Activated CD8-positive, alpha-beta memory T cell treated with anti-CD3 and anti-CD28 coated beads for 36 hours (primary cell): ENCODE results near the gene LIMD2. TPM values are rescaled to one million over a fixed set of nuclear protein-coding genes. Genes with fewer than 3 reads are reported as not detected.

Experiments used
- CTCF ChIA-PET: fragments of 350-600 bp; sonication (Branson Sonifier 250); formaldehyde crosslinking; loops from one replicate; lab custom pipeline; 2021; ENCODE audit warnings: antibody characterized with exemption; lab: Charles Lee
- POLR2A ChIA-PET: fragments of 350-600 bp; sonication (Branson Sonifier 250); formaldehyde crosslinking; loops from one replicate; lab custom pipeline; 2021; ENCODE audit warnings: antibody characterized with exemption; lab: Charles Lee
- total RNA-seq, 2 experiments: library from RNA; stranded (reverse); gene quantifications; one replicate each; pipeline ENCODE4 v1.2.3, GENCODE V29; 2021

The LIMD2 gene
- total RNA-seq, 2 experiments from 2014 or later, result 180 to 188 TPM

- ChIA-PET CTCF (interaction anchor here (0.9 kb wide), 1 partner anchor 9 kb away, joined by 3 read pairs; no protein-coding TSS in a partner anchor), POLR2A (no interaction called here)
Observed at GRCh38 chr17:63659850-63660249, 40.1 kb downstream of the LIMD2 start.

DNA sequence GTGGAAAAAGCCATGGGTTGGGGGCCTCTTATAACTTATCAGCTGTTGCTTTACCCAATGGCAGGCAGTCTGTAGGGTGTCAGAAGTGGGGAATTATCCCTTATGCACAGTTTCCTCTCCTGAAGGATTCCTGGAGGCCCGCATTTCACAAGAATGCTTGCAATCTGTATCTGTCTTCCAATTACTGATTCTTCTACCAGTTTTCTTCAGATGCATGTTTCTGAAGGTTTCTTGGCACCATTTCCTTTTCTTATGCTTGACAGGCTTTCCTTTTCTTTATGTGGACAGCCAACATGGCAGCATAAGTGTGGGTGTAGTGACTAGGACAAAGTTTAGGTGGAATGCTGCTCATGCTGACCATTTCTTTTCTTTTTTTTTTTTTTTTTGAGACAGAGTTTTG, 41.6 kb downstream of the LIMD2 start:
- CTCF ChIA-PET, result interaction anchor here (0.7 kb wide), 1 partner anchor 27 kb away, joined by 3 read pairs; no protein-coding TSS in a partner anchor
- POLR2A ChIA-PET, result no interaction called here

- ChIA-PET POLR2A (no interaction called here), CTCF (no interaction called here)
Observed at GRCh38 chr17:63657786-63658185, 42.1 kb downstream of the LIMD2 start.

- ChIA-PET CTCF (no interaction called here), POLR2A (no interaction called here)
Observed at GRCh38 chr17:63653050-63653449, 46.9 kb downstream of the LIMD2 start.

DNA sequence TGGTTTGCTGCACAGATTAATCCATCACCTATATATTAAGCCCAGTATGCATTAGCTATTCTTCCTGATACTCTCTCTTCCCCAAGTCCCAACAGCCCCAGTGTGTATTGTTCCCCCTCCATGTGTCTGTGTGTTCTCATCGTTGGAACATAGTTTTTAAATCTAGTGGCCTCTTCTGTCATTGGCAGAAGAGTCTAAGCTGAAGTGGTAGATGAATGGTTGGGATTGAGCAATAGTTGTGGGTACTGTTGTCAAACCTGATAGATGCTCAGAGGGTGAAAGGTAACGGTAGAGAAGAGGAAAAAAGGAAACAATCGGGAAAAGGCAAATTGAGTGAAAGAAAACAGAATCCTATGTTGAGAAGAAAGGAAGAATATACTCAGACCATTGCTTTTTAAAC, 47.8 kb downstream of the LIMD2 start:
- ChIA-PET POLR2A (no interaction called here), CTCF (no interaction called here)

- ChIA-PET POLR2A (no interaction called here), CTCF (no interaction called here)
Observed at GRCh38 chr17:63649813-63650212, 50.1 kb downstream of the LIMD2 start.

GRCh38 chr17:63647936-63648335, 52.0 kb downstream of the LIMD2 start:
- CTCF ChIA-PET, result no interaction called here
- POLR2A ChIA-PET, result no interaction called here

- POLR2A ChIA-PET, result interaction anchor here (0.5 kb wide), 1 partner anchor 91 kb away, joined by 3 read pairs; no protein-coding TSS in a partner anchor
- CTCF ChIA-PET, result no interaction called here
Observed at GRCh38 chr17:63647065-63647725, 52.7 kb downstream of the LIMD2 start.

- CTCF ChIA-PET, result no interaction called here
- POLR2A ChIA-PET, result no interaction called here
Observed at GRCh38 chr17:63646488-63646806, 53.5 kb downstream of the LIMD2 start.

Other genes starting within 250 kb of the LIMD2 start
- under 1 TPM; 0.51 to 0.80 TPM for gene ACE, start 223.1 kb downstream of the LIMD2 start, total RNA-seq
- not detected for gene KCNH6, start 176.8 kb downstream of the LIMD2 start, total RNA-seq
- 100 to 1,000 TPM; 100 to 103 TPM for gene DCAF7, start 149.6 kb downstream of the LIMD2 start, total RNA-seq
- 10 to 100 TPM; 35.5 to 37.4 TPM for gene TACO1, start 99.2 kb downstream of the LIMD2 start, total RNA-seq
- gene MAP3K3, start 77.7 kb downstream of the LIMD2 start, total RNA-seq, result 10 to 100 TPM; 28.9 to 29.8 TPM
- 10 to 100 TPM; 47.5 to 48.2 TPM for gene STRADA, start 41.7 kb upstream of the LIMD2 start, total RNA-seq
- 10 to 100 TPM; 98.4 to 98.9 TPM for gene CCDC47, start 73.5 kb upstream of the LIMD2 start, total RNA-seq
- 100 to 1,000 TPM; 102 to 113 TPM for gene DDX42, start 74.0 kb upstream of the LIMD2 start, total RNA-seq
- 100 to 1,000 TPM; 192 to 199 TPM for gene PSMC5, start 127.3 kb upstream of the LIMD2 start, total RNA-seq
- gene FTSJ3, start 127.5 kb upstream of the LIMD2 start, total RNA-seq, result 10 to 100 TPM; 95.2 to 96.8 TPM
- gene SMARCD2, start 142.6 kb upstream of the LIMD2 start, total RNA-seq, result 10 to 100 TPM; 95.2 to 98.4 TPM
- not detected for gene CSH2, start 173.6 kb upstream of the LIMD2 start, total RNA-seq
- gene GH2, start 181.8 kb upstream of the LIMD2 start, total RNA-seq, result not detected
- gene CSH1, start 196.4 kb upstream of the LIMD2 start, total RNA-seq, result not detected
- gene CSHL1, start 211.1 kb upstream of the LIMD2 start, total RNA-seq, result not detected
- gene GH1, start 218.7 kb upstream of the LIMD2 start, total RNA-seq, result not detected
- 10 to 100 TPM; 23.4 to 23.9 TPM for gene CD79B, start 232.2 kb upstream of the LIMD2 start, total RNA-seq